Measurements from ENCODE around the gene ZNF573. TPM values are rescaled to one million over a fixed set of nuclear protein-coding genes. Genes with fewer than 3 reads are reported as not detected.

ZNF573 gene
- total RNA-seq, 4 donors from 2014 or later: 1.2 to 35.1 (median 7.9) TPM

DNA sequence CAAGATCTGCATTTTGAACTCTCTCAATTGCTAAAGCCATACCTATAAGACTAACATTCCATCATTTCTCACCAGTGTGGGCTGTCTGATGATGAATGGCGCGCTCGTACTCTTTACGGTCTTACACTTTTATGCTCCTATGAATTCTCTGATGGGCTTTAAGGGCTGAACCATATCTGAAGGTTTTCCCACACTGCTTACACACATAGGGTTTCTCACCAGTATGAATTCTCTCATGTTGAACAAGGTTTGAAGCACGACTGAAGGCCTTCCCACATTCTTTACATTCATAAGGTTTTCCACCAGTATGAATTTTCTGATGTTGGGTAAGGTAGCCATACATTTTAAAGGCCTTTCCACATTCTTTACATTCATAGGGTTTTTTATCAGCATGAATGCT lies 41.0 kb downstream of the ZNF573 start:
- Histone ChIP-seq H3K27ac (no peak overlapping the region), H3K27me3 (no peaks in the 10 kb centered on the region), H3K4me3 (no peak overlapping the region), H3K4me1 (no peaks in the 10 kb centered on the region), H3K36me3 (no peaks in the 10 kb centered on the region), H3K9me3 (peaks cover 0 to 9% of the 10 kb centered on the region in 2 donors)
- DNase-seq: no peak
- intact Hi-C loops (cut with DNase I; ENCODE audit: low total_unique reads): no loop called here
- TF ChIP-seq POLR2A (IDR thresholded peaks at IDR 0.05): no peak
- TF ChIP-seq, protein P1, sequence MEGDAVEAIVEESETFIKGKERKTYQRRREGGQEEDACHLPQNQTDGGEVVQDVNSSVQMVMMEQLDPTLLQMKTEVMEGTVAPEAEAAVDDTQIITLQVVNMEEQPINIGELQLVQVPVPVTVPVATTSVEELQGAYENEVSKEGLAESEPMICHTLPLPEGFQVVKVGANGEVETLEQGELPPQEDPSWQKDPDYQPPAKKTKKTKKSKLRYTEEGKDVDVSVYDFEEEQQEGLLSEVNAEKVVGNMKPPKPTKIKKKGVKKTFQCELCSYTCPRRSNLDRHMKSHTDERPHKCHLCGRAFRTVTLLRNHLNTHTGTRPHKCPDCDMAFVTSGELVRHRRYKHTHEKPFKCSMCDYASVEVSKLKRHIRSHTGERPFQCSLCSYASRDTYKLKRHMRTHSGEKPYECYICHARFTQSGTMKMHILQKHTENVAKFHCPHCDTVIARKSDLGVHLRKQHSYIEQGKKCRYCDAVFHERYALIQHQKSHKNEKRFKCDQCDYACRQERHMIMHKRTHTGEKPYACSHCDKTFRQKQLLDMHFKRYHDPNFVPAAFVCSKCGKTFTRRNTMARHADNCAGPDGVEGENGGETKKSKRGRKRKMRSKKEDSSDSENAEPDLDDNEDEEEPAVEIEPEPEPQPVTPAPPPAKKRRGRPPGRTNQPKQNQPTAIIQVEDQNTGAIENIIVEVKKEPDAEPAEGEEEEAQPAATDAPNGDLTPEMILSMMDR (IDR thresholded peaks at IDR 0.05): no peak

DNA sequence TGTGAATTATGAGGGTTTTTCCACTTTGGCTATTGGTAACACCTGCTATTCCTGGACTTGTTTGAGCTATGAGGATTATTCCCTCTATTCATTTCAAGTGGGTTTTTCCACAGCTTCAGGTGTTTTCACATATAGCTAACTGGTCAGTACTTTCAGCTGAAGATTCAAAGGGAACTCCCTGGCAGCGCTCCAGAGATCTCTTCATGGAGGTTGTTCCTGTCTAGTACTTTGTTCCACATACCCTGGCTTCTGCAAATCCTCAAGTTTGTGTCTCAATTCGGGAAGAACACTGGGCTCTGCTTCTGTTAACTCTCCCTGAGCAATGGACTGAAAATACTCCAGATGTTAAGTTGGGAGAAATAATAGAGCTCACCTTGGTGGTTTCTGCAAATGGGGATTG lies 54.2 kb downstream of the ZNF573 start:
- Histone ChIP-seq H3K27ac (no peak overlapping the region), H3K36me3 (no peaks in the 10 kb centered on the region), H3K27me3 (no peaks in the 10 kb centered on the region), H3K4me1 (no peaks in the 10 kb centered on the region), H3K9me3 (no peaks in the 10 kb centered on the region), H3K4me3 (no peak overlapping the region)
- intact Hi-C loops (cut with DNase I; ENCODE audit: low total_unique reads): no loop called here
- TF ChIP-seq, protein P1 (IDR thresholded peaks at IDR 0.05): no peak
- TF ChIP-seq POLR2A (IDR thresholded peaks at IDR 0.05): no peak
- DNase-seq: no peak

DNA sequence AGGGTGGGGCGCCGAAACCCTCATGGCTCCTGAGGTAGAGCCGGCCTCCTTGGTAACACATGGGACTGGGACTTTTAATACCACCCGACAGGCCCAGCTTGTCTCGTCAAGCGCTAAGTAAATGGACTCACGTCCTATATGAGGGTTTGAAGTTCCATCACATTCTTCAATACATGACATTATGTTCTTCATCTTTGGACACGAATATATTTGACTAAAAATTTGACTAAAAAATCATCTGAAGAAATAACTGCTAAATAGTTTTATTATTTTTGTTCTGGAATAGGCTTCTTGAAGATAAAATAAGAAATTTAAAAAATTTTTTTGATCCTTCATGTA lies 59.5 kb downstream of the ZNF573 start:
- TF ChIP-seq, protein P1 (IDR thresholded peaks at IDR 0.05): no peak
- TF ChIP-seq POLR2A (IDR thresholded peaks at IDR 0.05): no peak
- Histone ChIP-seq H3K4me1 (peaks cover 0 to 6% of the 10 kb centered on the region in 2 donors), H3K9me3 (no peaks in the 10 kb centered on the region), H3K27me3 (no peaks in the 10 kb centered on the region), H3K36me3 (no peaks in the 10 kb centered on the region), H3K27ac (peak overlapping the region; percentile 81 to 85), H3K4me3 (peak overlapping the region; percentile 71 to 93)
- no peak for DNase-seq
- intact Hi-C loops (cut with DNase I; ENCODE audit: low total_unique reads): no loop called here

DNA sequence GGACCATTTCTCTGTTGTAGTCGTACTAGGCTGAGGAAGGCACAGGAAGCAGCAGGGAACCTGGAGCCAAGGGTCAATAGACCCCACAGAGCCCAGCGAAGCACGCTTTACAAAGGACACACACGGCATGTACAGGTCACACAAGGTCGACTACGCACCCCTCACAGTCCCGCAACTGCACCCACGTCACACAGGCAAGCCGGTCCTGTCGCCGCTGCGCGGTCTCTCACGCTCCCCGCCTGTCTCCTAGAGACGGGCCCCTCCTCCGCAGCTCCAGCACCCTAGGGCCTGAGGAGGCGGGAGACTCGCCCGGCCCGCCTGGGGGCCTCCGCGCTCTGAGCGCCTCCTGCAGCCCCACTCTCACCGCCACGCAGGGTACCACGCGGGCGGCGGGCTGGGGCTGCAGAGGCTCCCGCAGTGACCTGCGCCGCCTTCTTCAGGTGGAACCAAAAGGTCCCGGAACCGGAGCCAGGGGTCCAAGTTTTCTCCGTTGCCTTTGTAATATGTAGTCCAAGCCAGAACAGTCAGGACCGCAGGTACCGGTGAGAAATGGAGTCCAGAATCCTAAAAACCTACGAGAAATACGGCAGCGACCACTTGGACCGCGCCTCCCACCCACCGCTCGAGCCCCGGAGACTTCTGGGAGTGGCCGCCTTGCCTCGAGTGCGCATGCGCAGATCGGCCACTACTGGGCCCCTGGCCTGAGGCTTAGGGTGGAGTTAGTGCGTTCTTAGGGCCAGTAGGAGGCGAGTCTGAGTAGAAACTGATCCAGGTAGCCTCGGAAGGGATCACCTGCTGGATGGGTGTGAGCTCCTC lies 60.1 kb downstream of the ZNF573 start, which contains the start of gene ZNF607:
Gene ZNF607 (minus strand): TSS at position 651 of the 816 bp plus-strand sequence. CDS start 8,143 bp downstream, outside the sequence.
- no peaks in the 10 kb centered on the region for H3K36me3 ChIP-seq
- intact Hi-C loops (cut with DNase I; ENCODE audit: low total_unique reads): no loop called here
- TF ChIP-seq, protein P1 (IDR thresholded peaks at IDR 0.05): peak; percentile 56 to 69 (median 62)
- TF ChIP-seq POLR2A (IDR thresholded peaks at IDR 0.05): peak in 1 of 2 donors; percentile 57
- peaks cover 0 to 6% of the 10 kb centered on the region in 2 donors for H3K4me1 ChIP-seq
- H3K4me3 ChIP-seq: peak within 1 kb of the TSS; percentile 71 to 93
- peak within 1 kb of the TSS; percentile 81 to 85 for H3K27ac ChIP-seq
- DNase-seq: peak; percentile 87 to 89
- no peaks in the 10 kb centered on the region for H3K27me3 ChIP-seq
- H3K9me3 ChIP-seq: no peaks in the 10 kb centered on the region

DNA sequence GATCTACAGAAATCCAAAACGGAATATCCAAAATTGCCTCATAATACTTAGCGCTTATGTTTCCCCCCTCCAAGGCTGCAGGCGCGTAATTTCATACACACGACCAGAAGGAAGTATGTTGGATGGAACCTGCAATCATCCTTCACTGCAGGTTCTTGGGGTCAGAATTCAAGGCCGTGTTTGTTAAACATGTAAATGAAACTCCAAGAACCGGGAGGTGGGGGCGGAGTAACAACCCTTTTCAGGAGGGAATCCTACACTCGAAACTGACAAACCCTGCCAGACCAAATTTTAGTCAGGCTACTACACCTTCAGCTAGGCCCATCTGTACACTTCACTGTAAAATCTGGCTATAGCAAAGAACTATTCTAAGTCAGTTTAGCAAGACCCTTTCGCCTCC lies 61.1 kb downstream of the ZNF573 start:
- H3K36me3 ChIP-seq: no peaks in the 10 kb centered on the region
- intact Hi-C loops (cut with DNase I; ENCODE audit: low total_unique reads): no loop called here
- no peaks in the 10 kb centered on the region for H3K27me3 ChIP-seq
- peaks cover 0 to 6% of the 10 kb centered on the region in 2 donors for H3K4me1 ChIP-seq
- no peaks in the 10 kb centered on the region for H3K9me3 ChIP-seq
- DNase-seq: no peak
- H3K4me3 ChIP-seq: peak overlapping the region in 1 of 2 donors; percentile 71
- TF ChIP-seq POLR2A (IDR thresholded peaks at IDR 0.05): no peak
- TF ChIP-seq, protein P1 (IDR thresholded peaks at IDR 0.05): no peak
- H3K27ac ChIP-seq: peak overlapping the region in 1 of 2 donors; percentile 85

All from uterus (tissue), 4 donors.